ENCODE data around the gene MMD.
"Not testable (repeated sequence)": the region's sequence is repeated elsewhere in the genome, so short reads cannot be mapped to it uniquely, and the experiment has no call there.

MMD gene, protein sequence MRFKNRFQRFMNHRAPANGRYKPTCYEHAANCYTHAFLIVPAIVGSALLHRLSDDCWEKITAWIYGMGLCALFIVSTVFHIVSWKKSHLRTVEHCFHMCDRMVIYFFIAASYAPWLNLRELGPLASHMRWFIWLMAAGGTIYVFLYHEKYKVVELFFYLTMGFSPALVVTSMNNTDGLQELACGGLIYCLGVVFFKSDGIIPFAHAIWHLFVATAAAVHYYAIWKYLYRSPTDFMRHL

DNA sequence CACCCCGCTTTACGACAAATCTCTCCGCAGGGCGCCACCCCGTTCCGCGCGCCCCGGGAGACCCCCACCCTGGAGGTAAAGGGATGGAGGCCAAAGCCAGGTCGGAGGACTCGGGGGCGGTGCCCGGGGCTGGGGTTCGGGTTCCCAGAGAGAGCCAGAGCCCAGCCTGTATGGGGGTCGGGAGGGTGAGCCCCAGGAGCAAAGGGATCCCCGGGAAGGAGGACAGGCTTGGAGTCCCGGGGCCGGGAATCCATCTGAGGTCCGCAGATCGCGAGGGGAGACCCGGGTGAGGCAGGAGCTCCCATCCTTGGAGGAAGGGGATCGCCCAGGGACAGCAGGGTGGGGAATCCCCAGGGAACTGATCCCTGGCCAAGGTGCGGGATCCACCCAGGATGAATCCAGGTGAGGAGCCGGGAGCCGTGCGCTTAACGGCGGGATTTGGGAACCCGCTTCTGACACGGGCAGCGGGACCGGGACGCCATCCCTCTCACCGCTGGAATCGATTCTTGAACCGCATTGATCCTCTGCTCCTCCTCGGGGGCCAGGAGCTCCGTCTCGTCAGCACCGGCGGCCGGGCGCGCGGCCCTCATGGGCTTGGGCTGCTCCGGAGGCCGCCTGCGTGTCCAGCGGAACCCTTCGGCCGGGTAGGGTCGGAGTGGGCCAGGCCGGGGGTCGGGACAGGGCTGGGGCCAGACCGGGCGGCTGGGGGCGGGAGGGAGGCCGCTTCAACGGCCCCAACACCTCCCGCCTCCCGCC is at the start of gene MMD:
MMD (minus strand) TSS at position 657 of the 756 bp plus-strand sequence; CDS start at position 517, 140 bp downstream.
- peak; percentile 19 for DNase-seq (ENCODE audit: low spot score)

DNA sequence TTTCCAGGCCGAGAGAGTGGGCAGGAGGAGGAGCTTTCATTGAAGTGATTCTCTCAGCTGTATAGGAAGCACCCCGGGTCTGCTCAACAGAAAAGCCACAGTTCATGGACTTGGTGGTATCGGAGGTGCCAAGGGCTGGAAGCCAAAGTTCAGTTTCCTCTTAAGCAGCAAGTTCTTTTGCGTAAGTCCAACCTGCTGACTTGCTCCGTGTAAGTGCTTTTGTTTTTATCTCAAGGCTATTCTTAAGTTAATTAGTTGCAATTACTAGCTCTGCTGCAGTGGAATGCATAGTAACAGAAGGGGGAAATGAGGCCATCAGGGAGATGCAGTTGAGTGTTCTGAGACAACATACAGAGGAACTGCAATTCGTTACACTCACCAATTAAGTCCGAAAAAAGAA is 45.0 kb upstream of the MMD start:
- DNase-seq (ENCODE audit: low spot score): peak; percentile 42

- not testable (repeated sequence) for DNase-seq (ENCODE audit: low spot score)
Observed at GRCh38 chr17:55465771-55466170, 44.1 kb upstream of the MMD start.

DNA sequence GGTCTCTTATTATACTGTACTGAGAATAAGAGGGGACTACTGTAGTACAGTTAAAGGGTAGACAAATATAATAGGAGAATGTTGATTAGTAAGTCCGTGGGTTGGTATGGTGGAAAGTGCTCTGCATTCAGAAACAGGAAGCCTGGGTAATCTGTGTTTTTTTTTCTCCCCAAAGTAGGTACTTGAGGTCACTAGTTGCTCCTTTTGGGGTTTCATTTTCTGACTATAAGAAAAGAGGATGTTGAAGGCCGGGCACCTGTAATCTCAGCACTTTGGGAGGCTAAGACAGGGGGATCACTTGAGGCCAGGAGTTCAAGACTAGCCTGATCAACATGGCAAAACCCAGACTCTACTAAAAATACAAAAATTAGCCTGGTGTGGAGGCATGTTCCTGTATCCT is 42.0 kb upstream of the MMD start:
- DNase-seq (ENCODE audit: low spot score): peak; percentile 15

DNA sequence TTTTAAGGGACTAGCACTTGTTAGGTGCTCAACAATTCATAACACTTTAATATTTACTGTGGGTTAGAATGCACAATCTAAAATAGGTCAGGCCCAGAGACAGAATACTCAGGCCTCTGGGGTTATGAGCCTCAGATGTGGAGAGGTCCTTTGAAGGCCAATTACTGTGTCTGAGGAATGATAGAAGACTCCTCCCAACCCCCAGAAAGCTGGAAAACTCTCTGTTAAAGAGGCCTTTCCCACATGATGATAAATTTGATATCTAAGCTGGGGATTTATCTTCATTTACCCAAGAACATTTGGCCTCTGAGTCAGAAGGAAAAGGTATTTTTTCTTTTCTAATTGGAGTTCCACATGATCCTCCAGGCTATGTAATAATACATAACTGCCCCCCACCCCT is 41.1 kb upstream of the MMD start:
- no peak for DNase-seq (ENCODE audit: low spot score)

DNA sequence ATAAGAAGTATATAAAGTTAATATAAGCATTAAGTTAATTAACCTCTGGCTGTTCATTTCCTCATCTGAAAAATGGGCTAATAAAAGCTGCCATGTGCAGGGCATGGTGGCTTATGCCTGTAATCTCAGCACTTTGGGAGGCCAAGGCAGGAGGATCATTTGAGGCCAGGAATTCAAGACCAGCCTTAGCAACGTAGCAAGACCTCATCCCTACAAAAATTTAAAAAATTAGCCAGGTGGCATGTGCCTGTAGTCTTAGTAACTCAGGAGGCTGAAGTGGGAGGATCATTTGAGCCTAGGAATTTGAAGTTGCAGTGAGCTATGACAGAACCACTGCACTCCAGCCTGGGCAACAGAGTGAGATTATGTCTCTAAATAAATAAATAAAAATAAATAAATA is 40.6 kb upstream of the MMD start:
- no peak for DNase-seq (ENCODE audit: low spot score)

DNA sequence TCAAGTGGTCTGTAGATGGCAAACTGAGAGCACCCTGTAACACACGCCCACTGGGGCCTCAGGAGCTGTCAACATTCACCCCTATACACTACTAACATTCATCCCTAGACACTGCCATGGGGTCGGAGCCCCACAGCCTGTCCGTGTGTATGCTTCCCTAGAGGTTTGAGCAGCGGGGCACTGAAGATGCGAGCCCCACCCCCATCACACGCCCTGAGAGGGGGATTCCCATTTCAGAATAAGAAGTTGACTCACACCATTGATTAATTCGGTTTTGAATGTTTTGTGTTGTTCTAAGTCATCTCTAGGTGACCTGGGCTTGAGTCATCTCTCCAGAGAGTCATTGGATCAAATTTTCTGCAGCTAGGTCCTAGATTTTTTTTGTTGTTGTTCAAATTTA is 37.3 kb upstream of the MMD start:
- no peak for DNase-seq (ENCODE audit: low spot score)

- DNase-seq (ENCODE audit: low spot score): no peak
Observed at GRCh38 chr17:55458287-55458900, 36.8 kb upstream of the MMD start.

DNA sequence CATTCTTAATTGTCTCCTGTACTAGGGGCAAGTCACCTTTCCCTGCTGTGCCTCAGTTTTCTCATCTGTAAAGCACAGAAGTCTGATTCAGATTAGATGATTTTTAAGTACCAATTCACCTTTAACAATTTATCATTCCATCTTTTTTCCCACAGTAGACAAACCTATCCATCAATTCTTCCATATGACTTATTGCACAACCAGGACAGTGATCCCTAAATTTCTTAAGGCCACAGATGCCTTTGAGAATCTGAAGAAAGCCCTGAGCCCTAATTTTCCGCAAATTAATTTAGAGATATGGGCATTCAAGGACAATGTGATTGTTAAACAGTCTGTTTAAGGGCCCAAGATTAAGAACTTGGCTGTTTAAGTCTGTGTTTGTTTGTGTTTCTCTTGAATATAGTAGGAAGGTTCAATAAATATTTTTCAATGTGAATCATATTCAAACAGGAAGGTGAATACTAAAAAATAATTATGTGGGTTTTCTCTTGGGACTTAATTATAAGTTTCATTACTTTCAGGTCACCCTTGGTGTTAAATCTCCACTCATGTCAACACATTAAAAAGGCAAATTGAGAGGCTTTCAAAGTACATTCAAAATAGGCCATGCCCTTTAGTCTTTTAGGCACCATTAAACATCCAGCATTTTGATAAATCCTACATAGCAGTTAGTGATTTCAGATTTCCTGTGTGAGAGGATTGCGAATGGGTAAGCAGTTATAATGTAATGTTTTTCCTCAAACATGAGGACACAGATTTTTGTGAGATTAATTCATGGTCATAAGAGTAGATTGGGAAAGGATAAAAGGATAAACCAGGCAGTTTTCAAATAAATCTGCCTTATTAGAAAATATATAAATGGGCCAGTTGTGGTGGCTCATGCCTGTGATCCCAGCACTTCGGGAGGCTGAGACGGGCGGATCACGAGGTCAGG is 34.9 kb upstream of the MMD start:
- DNase-seq (ENCODE audit: low spot score): no peak

GRCh38 chr17:55454906-55455474 is 33.4 kb upstream of the MMD start:
- no peak for DNase-seq (ENCODE audit: low spot score)

DNA sequence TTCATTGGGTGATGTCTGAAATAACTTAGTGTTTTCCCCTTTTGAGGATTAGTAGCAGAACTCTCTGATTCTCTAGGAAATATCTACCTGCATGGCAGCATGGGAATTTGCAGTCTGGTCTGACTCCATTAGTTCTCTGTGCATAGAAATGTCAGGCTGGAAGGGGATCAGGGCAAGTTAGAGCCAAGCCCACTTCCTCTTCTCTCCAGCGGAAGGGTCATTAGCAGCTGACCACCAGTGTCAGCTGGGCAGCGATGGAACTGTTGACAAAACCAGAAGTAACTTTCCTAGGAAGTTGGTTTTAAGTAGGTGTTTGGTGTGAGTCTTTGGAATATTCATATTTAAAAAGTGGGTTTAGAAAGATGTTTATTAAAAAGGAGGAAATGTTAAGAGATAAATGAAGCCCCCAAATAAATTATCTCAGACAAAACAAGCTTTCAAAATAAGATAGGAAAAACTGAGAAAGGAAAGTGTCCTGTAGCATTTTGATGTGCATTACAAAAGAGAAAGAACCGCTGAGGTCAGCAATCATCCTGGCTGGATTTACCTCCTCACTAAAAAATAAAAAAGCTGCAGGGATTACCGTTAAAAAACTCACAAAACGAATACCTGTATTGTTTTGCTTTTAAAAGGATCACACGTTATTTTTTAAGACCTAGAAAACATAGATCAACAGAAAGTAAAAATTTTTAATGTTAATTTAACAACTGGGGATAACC is 32.4 kb upstream of the MMD start:
- DNase-seq (ENCODE audit: low spot score): no peak

GRCh38 chr17:55452139-55452790 is 30.6 kb upstream of the MMD start:
- DNase-seq (ENCODE audit: low spot score): no peak

GRCh38 chr17:55451758-55452138 is 30.1 kb upstream of the MMD start:
- DNase-seq (ENCODE audit: low spot score): no peak

GRCh38 chr17:55451203-55451641 is 29.6 kb upstream of the MMD start:
- no peak for DNase-seq (ENCODE audit: low spot score)

DNA sequence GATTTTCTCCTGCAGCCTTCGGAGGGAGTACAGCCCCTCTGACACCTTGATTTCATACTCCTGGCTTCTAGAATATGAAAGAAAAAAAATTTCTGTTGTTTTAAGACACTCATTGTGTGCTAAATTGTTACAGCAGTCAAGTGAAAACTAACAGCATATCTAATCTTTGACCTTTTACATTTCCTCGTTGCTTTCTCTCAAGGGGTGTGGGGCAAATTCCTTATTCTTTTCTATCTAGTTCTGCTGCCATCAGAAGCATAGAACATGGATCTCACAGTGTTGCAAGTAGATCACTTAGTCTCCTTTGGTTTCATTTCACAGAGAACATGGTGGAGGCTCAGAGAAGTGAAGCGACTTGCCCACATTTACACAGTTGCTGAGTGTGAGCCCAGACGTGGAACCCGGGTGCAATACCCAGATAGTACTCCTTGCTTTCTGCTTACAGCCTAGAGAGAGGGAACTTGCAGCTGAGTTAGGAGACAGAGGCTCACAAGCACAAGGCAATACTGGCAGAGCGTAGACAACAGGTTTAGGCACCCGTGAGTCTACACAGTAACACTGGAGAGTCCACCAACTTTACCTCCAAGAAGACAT is 28.7 kb upstream of the MMD start:
- DNase-seq (ENCODE audit: low spot score): no peak

- DNase-seq (ENCODE audit: low spot score): no peak
Observed at GRCh38 chr17:55448681-55449080, 27.0 kb upstream of the MMD start.

DNA sequence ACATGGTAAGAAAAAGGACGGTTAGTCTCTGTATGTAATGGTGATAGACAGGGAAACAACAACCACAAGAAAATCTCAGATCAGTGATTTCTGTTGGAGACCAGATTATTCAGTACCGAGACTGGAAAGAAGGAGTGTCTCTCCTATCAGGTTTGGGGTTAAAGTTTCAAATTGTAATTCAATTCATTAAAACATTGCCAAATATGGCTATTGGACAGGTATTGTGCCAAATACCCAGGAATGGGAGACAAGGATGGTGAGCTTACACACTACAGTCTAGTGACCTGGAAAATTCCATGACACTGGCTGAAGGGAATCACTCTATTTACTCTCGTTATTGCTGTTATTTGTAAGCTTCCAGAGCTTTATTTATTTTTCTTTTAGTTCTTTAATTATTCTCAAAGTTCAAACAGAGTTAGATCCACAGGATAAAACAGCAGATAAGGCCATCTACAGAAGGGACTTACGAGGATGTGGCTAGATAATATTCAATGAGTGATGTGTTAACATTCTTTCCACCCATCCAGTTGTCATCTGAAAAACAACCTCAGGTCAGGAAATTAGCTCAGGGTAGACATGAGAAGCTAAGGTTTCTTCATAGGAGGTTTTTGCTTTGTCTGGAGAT is 25.1 kb upstream of the MMD start:
- no peak for DNase-seq (ENCODE audit: low spot score)

- DNase-seq (ENCODE audit: low spot score): not testable (repeated sequence)
Observed at GRCh38 chr17:55446004-55446403, 24.4 kb upstream of the MMD start.

All from germinal center (tissue), 1 donor.